Body of pancreas (tissue), 4 donors: ENCODE measurements around the gene ACVR1B.

Source experiments
- CTCF ChIP-seq, 7 experiments: fragments of 450-650 bp in 4 of 7; fragments of 200-600 bp in 3 of 7; sonication (generic) in 3 of 7; IDR thresholded peaks; one replicate each; pipeline ENCODE4 v1.5.1; 2016 to 2019; ENCODE audit warnings: antibody characterized with exemption in 7 of 7
- POLR2A ChIP-seq, 3 donors: fragments of 450-650 bp; IDR thresholded peaks; one replicate each; pipeline ENCODE4 v1.6.1; 2016; ENCODE audit warnings: antibody characterized with exemption in 3 of 3, mild to moderate bottlenecking in 2 of 3

- TF ChIP-seq CTCF (IDR thresholded peaks at IDR 0.05) (no peak), POLR2A (IDR thresholded peaks at IDR 0.05) (no peak)
Measured at GRCh38 chr12:51953089-51953488, 1.6 kb downstream of the ACVR1B start.
